SK-N-SH treated with all-trans-retinoic acid at 6 μM for 48 hours (cell line): ENCODE results near the gene SLC5A10.

Experiments used
- CREB5 ChIP-seq: fragments of 250-450 bp; sonication (Bioruptor Pico); IDR thresholded peaks from 2 replicates; pipeline ENCODE4 v1.5.1; 2020; ENCODE audit warnings: low read depth, mild to moderate bottlenecking, moderate library complexity
- TCF4 ChIP-seq: fragments of 250-450 bp; sonication (Bioruptor Pico); IDR thresholded peaks from 2 replicates; pipeline ENCODE4 v1.8.0; 2021; ENCODE audit warnings: mild to moderate bottlenecking, moderate library complexity, borderline replicate concordance
- ZNF565 ChIP-seq: fragments of 450-650 bp; formaldehyde crosslinking; conservative IDR thresholded peaks from 2 replicates; pipeline ENCODE4 v1.5.0; 2020; ENCODE audit warnings: low read depth, mild to moderate bottlenecking, moderate library complexity
- ZNF70 ChIP-seq: fragments of 450-650 bp; formaldehyde crosslinking; IDR thresholded peaks from 2 replicates; pipeline ENCODE4 v1.5.0; 2020; ENCODE audit warnings: mild to moderate bottlenecking, moderate library complexity

GRCh38 chr17:18991531-18992315, 39.8 kb downstream of the SLC5A10 start:
- TF ChIP-seq ZNF70 (CRISPR knock-in tag) = no peak
- no peak for TF ChIP-seq TCF4 (CRISPR knock-in tag)
- no peak for TF ChIP-seq CREB5
- no peak for TF ChIP-seq ZNF565
